H1 (cell line): ENCODE data around the gene LRPAP1. TPM values are rescaled to one million over a fixed set of nuclear protein-coding genes. Genes with fewer than 3 reads are reported as not detected.

Source experiments
- CTCF ChIA-PET: fragments of 300-600 bp; sonication (Branson Sonifier 250); formaldehyde crosslinking; loops from one replicate; lab custom pipeline; 2021; ENCODE audit not compliant: partially characterized antibody; lab: Charles Lee
- POLR2A ChIA-PET: fragments of 300-600 bp; sonication (Branson Sonifier 250); formaldehyde crosslinking; loops from one replicate; lab custom pipeline; 2021; ENCODE audit warnings: inconsistent platforms; ENCODE audit not compliant: partially characterized antibody; lab: Charles Lee
- DNase-seq, 2 experiments: peaks; one replicate each; pipeline versions ENCODE4 v3.0.0 to v3.0.0-alpha.2; 2010 to 2022; ENCODE audit warnings: low spot score in 2 of 2, low read depth in 1 of 2, mixed read lengths in 1 of 2
- FAIRE-seq: peaks from 2 replicates; lab custom pipeline; 2011; peaks lifted over from hg19 to GRCh38; lab: Jason Lieb, UNC
- H2AFZ ChIP-seq: 2 replicates; pipeline ENCODE4 v1.8.1; 2012; ENCODE audit warnings: low read length, inconsistent platforms
- H2AK5ac ChIP-seq: 2 replicates; pipeline ENCODE4 v1.6.1; 2013; ENCODE audit warnings: low read depth, low read length
- H2BK120ac ChIP-seq: replicated peaks from 2 replicates; pipeline ENCODE3; 2013; ENCODE audit warnings: low read depth, low read length, inconsistent platforms
- H2BK12ac ChIP-seq: 2 replicates; pipeline ENCODE4 v1.6.1; 2013; ENCODE audit warnings: low read depth, low read length
- H2BK15ac ChIP-seq: 2 replicates; pipeline ENCODE4 v1.6.1; 2013; ENCODE audit warnings: low read length
- H2BK20ac ChIP-seq: 2 replicates; pipeline ENCODE4 v1.6.1; 2013; ENCODE audit warnings: low read length
- H2BK5ac ChIP-seq: 2 replicates; pipeline ENCODE4 v1.6.1; 2013; ENCODE audit warnings: low read depth, low read length
- H3K14ac ChIP-seq: 2 replicates; pipeline ENCODE4 v1.6.1; 2013; ENCODE audit warnings: inconsistent platforms; ENCODE audit not compliant: insufficient read length
- H3K18ac ChIP-seq: 2 replicates; pipeline ENCODE4 v1.6.1; 2013; ENCODE audit warnings: low read length; ENCODE audit errors: extremely low read depth
- H3K23ac ChIP-seq: 2 replicates; pipeline ENCODE4 v1.6.1; 2013; ENCODE audit warnings: inconsistent platforms; ENCODE audit not compliant: insufficient read length
- H3K23me2 ChIP-seq: 2 replicates; pipeline ENCODE4 v1.6.1; 2013; ENCODE audit warnings: low read depth, low read length
- H3K27ac ChIP-seq: 2 replicates; pipeline ENCODE4 v1.6.1; 2011; ENCODE audit warnings: low read depth, low read length, inconsistent platforms
- H3K27me3 ChIP-seq, 4 experiments: replicated peaks in 1 of 4; 1 replicate in 1 of 4; 2 replicates in 3 of 4; pipeline versions ENCODE4 v1.6.1 to v1.8.1; 2011 to 2013; ENCODE audit warnings: low read length in 3 of 4, mild to moderate bottlenecking in 3 of 4, inconsistent platforms in 2 of 4, mixed read lengths in 2 of 4, moderate library complexity in 1 of 4; ENCODE audit not compliant: control insufficient read depth in 3 of 4, insufficient read depth in 3 of 4; ENCODE audit errors: extremely low read depth in 1 of 4
- H3K36me3 ChIP-seq, 4 experiments: 2 replicates each; pipeline versions ENCODE4 v1.6.1 to v1.8.1; 2011 to 2013; ENCODE audit warnings: mild to moderate bottlenecking in 4 of 4, low read length in 3 of 4, moderate library complexity in 2 of 4, control low read depth in 1 of 4, inconsistent platforms in 1 of 4; ENCODE audit not compliant: insufficient read depth in 4 of 4, control insufficient read depth in 2 of 4
- H3K4ac ChIP-seq: replicated peaks from 2 replicates; pipeline ENCODE3; 2013; ENCODE audit warnings: low read length, low read depth, mixed read lengths, inconsistent platforms; ENCODE audit not compliant: insufficient read length
- H3K4me1 ChIP-seq, 4 experiments: replicated peaks in 1 of 4; 1 replicate in 1 of 4; 2 replicates in 3 of 4; pipeline versions ENCODE4 v1.6.1 to v1.8.1; 2011 to 2013; ENCODE audit warnings: low read length in 3 of 4, inconsistent platforms in 2 of 4, mixed read lengths in 1 of 4; ENCODE audit not compliant: insufficient read depth in 4 of 4, control insufficient read depth in 3 of 4
- H3K4me2 ChIP-seq, 2 experiments: 2 replicates each; pipeline versions ENCODE4 v1.6.1 to v1.8.1; 2011 to 2013; ENCODE audit warnings: low read depth in 2 of 2, low read length in 2 of 2, control low read depth in 1 of 2, inconsistent platforms in 1 of 2, mild to moderate bottlenecking in 1 of 2; ENCODE audit not compliant: insufficient read depth in 1 of 2
- H3K4me3 ChIP-seq, 4 experiments: fragments of 200-600, 300-600 bp in 1 of 4; sonication (generic), shearing (Covaris generic), sonication (Bioruptor Twin) in 1 of 4; 2 replicates each; pipeline versions ENCODE4 v1.5.1 to v1.8.1; 2011 to 2016; ENCODE audit warnings: low read length in 4 of 4, low read depth in 3 of 4, control low read depth in 2 of 4, inconsistent platforms in 2 of 4, mild to moderate bottlenecking in 2 of 4, mixed read lengths in 1 of 4, moderate library complexity in 1 of 4; ENCODE audit not compliant: insufficient read depth in 2 of 4; ENCODE audit errors: extremely low read depth in 1 of 4
- H3K56ac ChIP-seq: replicated peaks from 2 replicates; pipeline ENCODE3; 2013; ENCODE audit warnings: low read depth, mild to moderate bottlenecking, mixed read lengths, low read length, inconsistent platforms; ENCODE audit not compliant: insufficient read length
- H3K79me1 ChIP-seq: 2 replicates; pipeline ENCODE4 v1.6.1; 2013; ENCODE audit warnings: low read depth, low read length, control low read depth
- H3K79me2 ChIP-seq, 2 experiments: 2 replicates each; pipeline versions ENCODE4 v1.6.1 to v1.8.1; 2012 to 2013; ENCODE audit warnings: low read length in 2 of 2, mild to moderate bottlenecking in 2 of 2, inconsistent platforms in 1 of 2; ENCODE audit not compliant: insufficient read depth in 2 of 2, control insufficient read depth in 1 of 2
- H3K9ac ChIP-seq, 4 experiments: replicated peaks in 1 of 4; 1 replicate in 1 of 4; 2 replicates in 3 of 4; pipeline versions ENCODE4 v1.6.1 to v1.8.1; 2011 to 2013; ENCODE audit warnings: low read depth in 3 of 4, low read length in 3 of 4, control low read depth in 2 of 4, mild to moderate bottlenecking in 2 of 4, moderate library complexity in 2 of 4, inconsistent platforms in 1 of 4; ENCODE audit errors: extremely low read depth in 1 of 4
- H3K9me3 ChIP-seq, 2 experiments: 2 replicates each; pipeline versions ENCODE4 v1.6.1 to v1.8.1; 2012 to 2013; ENCODE audit warnings: mild to moderate bottlenecking in 2 of 2, moderate library complexity in 2 of 2, control low read depth in 1 of 2, inconsistent platforms in 1 of 2, low read depth in 1 of 2, low read length in 1 of 2, mixed read lengths in 1 of 2; ENCODE audit not compliant: insufficient read depth in 2 of 2
- H4K20me1 ChIP-seq, 2 experiments: replicated peaks in 1 of 2; 2 replicates each; pipeline versions ENCODE3 to v1.8.1; 2011 to 2013; ENCODE audit warnings: inconsistent platforms in 2 of 2, low read length in 2 of 2, mild to moderate bottlenecking in 1 of 2; ENCODE audit not compliant: insufficient read depth in 2 of 2, control insufficient read depth in 1 of 2
- H4K5ac ChIP-seq: 2 replicates; pipeline ENCODE4 v1.6.1; 2013; ENCODE audit warnings: low read length, low read depth, mixed read lengths, inconsistent platforms; ENCODE audit not compliant: insufficient read length
- H4K8ac ChIP-seq: 2 replicates; pipeline ENCODE4 v1.8.0; 2013; ENCODE audit warnings: mild to moderate bottlenecking, moderate library complexity, low read length, inconsistent platforms; ENCODE audit not compliant: insufficient read depth; ENCODE audit errors: extremely low read depth
- H4K91ac ChIP-seq: replicated peaks from 2 replicates; pipeline ENCODE3; 2013; ENCODE audit warnings: low read length, mixed read lengths, inconsistent platforms; ENCODE audit not compliant: insufficient read length
- CBX8 ChIP-seq: fragments of 300-800, 300-1000 bp; sonication (generic); IDR thresholded peaks from 2 replicates; pipeline ENCODE4 v1.7.1; 2016; ENCODE audit warnings: low read depth, low read length, borderline replicate concordance
- HDAC6 ChIP-seq: IDR thresholded peaks from one replicate; pipeline ENCODE4 v1.7.1; 2012; ENCODE audit warnings: low read depth, mild to moderate bottlenecking, inconsistent platforms, low read length, moderate library complexity
- MAFK ChIP-seq: IDR thresholded peaks from 2 replicates; pipeline ENCODE4 v1.6.1; 2012; ENCODE audit warnings: low read depth, mild to moderate bottlenecking, improper control_type of control experiment, low read length
- NRF1 ChIP-seq: IDR thresholded peaks from 2 replicates; pipeline ENCODE4 v1.6.1; 2011; ENCODE audit warnings: mild to moderate bottlenecking, low read depth, low read length, improper control_type of control experiment
- POLR2A ChIP-seq, 2 experiments: IDR thresholded peaks; 1 replicate in 1 of 2; 2 replicates in 1 of 2; pipeline ENCODE4 v1.6.1; 2011; ENCODE audit warnings: low read depth in 2 of 2, low read length in 2 of 2, mild to moderate bottlenecking in 2 of 2; ENCODE audit errors: control extremely low read depth in 1 of 2
- POU5F1 ChIP-seq: IDR thresholded peaks from 2 replicates; pipeline ENCODE4 v1.6.1; 2011; ENCODE audit warnings: low read depth, mild to moderate bottlenecking, low read length, moderate library complexity
- RBBP5 ChIP-seq: IDR thresholded peaks from 2 replicates; pipeline ENCODE4 v1.7.1; 2012; ENCODE audit warnings: low read depth, mild to moderate bottlenecking, inconsistent platforms, low read length, moderate library complexity, borderline replicate concordance
- SAP30 ChIP-seq: fragments of 300-600 bp; sonication (generic); IDR thresholded peaks from 2 replicates; pipeline ENCODE4 v1.7.1; 2012; ENCODE audit warnings: low read length, moderate library complexity, mild to moderate bottlenecking, inconsistent platforms; ENCODE audit not compliant: insufficient read depth, insufficient replicate concordance
- SIRT6 ChIP-seq: IDR thresholded peaks from one replicate; pipeline ENCODE4 v1.7.1; 2012; ENCODE audit warnings: low read length, inconsistent platforms
- SRF ChIP-seq: IDR thresholded peaks from 2 replicates; pipeline ENCODE4 v1.6.1; 2011; ENCODE audit warnings: mild to moderate bottlenecking, low read depth, low read length, moderate library complexity
- USF2 ChIP-seq: IDR thresholded peaks from 2 replicates; pipeline ENCODE4 v1.6.1; 2011; ENCODE audit warnings: low read length, improper control_type of control experiment
- WGBS, 2 experiments: shearing (Covaris generic) in 1 of 2; methylation state at CpG; one replicate each; pipeline versions ENCODE4 v1.1.6 to v1.1.7; 2013 to 2015; ENCODE audit warnings: low lambda C conversion rate in 2 of 2, mixed read lengths in 2 of 2, inconsistent platforms in 1 of 2, low coverage in 1 of 2, missing lambda C conversion rate in 1 of 2; ENCODE audit not compliant: insufficient replicate concordance in 2 of 2, insufficient coverage in 1 of 2, insufficient read length in 1 of 2; ENCODE audit errors: extremely low coverage in 1 of 2, missing lambda C conversion rate in 1 of 2; 5-methylcytosine and 5-hydroxymethylcytosine counted together
- polyA plus RNA-seq, 7 experiments: library from polyadenylated mRNA; depleted of rRNA in 3 of 7; stranded (reverse) in 5 of 7; unstranded in 2 of 7; fragments of >200 nt in 5 of 7; fragments of 200-250 nt in 2 of 7; gene quantifications; 1 replicate in 5 of 7; 2 replicates in 1 of 7; 4 replicates in 1 of 7; pipeline versions ENCODE4 v1.2.1 to v1.2.3, GENCODE V29; 2011 to 2013; ENCODE audit warnings: missing spikeins in 2 of 7, mixed read lengths in 2 of 7
- total RNA-seq: library from RNA; stranded (reverse); fragmentation: NEBNext Ultra II Directional; extraction: Animal tissue kit (Norgen Biotek cat#: 25700); gene quantifications from 2 replicates; pipeline ENCODE4 v1.2.1, GENCODE V29; 2021

Gene LRPAP1
- total and polyA plus RNA-seq, 2 of the 8 experiments (the other 6 are each of a cell fraction or from before 2014, with no cell fraction given) = 31.1 to 101 TPM

- TF ChIP-seq RBBP5 (no peak), HDAC6 (no peak), NRF1 (no peak), MAFK (no peak), POU5F1 (no peak), SIRT6 (no peak), CBX8 (no peak), POLR2A (IDR thresholded peaks at IDR 0.05; ENCODE audit: control extremely low read depth in 1 of 2, low read depth in 2 of 2, low read length in 2 of 2) (no peak), SRF (no peak), SAP30 (no peak), USF2 (no peak)
- Histone ChIP-seq H2BK15ac (no peak overlapping the region), H3K79me2 (peaks cover 0 to 12% of the 10 kb centered on the region in 2 experiments; a peak in 1 of 4 replicates), H3K27me3 (no peaks in the 10 kb centered on the region), H3K14ac (no peak overlapping the region), H4K5ac (no peak overlapping the region), H4K8ac (no peak overlapping the region), H3K4ac (no peak overlapping the region), H3K4me1 (peaks cover 0 to 4% (median 0%) of the 10 kb centered on the region in 4 experiments; a peak in 1 of 7 replicates), H3K23ac (no peak overlapping the region), H3K9me3 (no peaks in the 10 kb centered on the region), H3K56ac (no peak overlapping the region), H3K36me3 (peaks cover 10 to 39% (median 27%) of the 10 kb centered on the region in 4 experiments; a peak in 6 of 8 replicates), H3K23me2 (no peaks in the 10 kb centered on the region), H2BK120ac (no peak overlapping the region), H2AFZ (no peak overlapping the region), H2BK20ac (no peak overlapping the region), H3K4me2 (no peak overlapping the region), H3K27ac (no peak overlapping the region), H3K4me3 (no peak overlapping the region), H2BK12ac (no peak overlapping the region), H3K79me1 (peaks cover 20% of the 10 kb centered on the region), H3K9ac (no peak overlapping the region), H4K91ac (no peak overlapping the region), H2AK5ac (no peak overlapping the region), H2BK5ac (no peak overlapping the region), H4K20me1 (peaks cover 21 to 59% of the 10 kb centered on the region in 2 experiments), H3K18ac (no peak overlapping the region)
- FAIRE-seq (no peak), DNase-seq (no peak)
- ChIA-PET CTCF (interaction anchor here (0.7 to 5.3 kb wide), 3 partner anchors 11 to 259 kb away, joined by 3 to 43 read pairs (median 4); no protein-coding TSS in a partner anchor), POLR2A (no interaction called here)
- 92% methylated on average over 6 of the region's 8 CpGs; no CpG with 5 or more reads in 1 of the 2 experiments for WGBS, 2 experiments
These were observed 7.9 kb downstream of the LRPAP1 start for GRCh38 chr4:3524349-3524748.
